GM06990 (cell line): ENCODE data around the gene TXNRD3.

Source experiments
- DNase-seq: peaks from one replicate; pipeline ENCODE4 v3.0.0-alpha.2; 2011; ENCODE audit not compliant: insufficient read length; ENCODE audit errors: extremely low read depth
- H3K27me3 ChIP-seq: replicated peaks from 2 replicates; pipeline ENCODE4 v1.6.0; 2011; ENCODE audit warnings: low read length; ENCODE audit not compliant: control insufficient read depth, insufficient read depth
- H3K36me3 ChIP-seq: 2 replicates; pipeline ENCODE4 v1.5.1; 2011; ENCODE audit warnings: low read length; ENCODE audit not compliant: control insufficient read depth, insufficient read depth
- H3K4me3 ChIP-seq: replicated peaks from 2 replicates; pipeline ENCODE4 v1.5.1; 2011; ENCODE audit warnings: low read depth, mild to moderate bottlenecking, control low read depth, low read length
- TF ChIP-seq, protein P1 (sequence below): IDR thresholded peaks from 2 replicates; pipeline ENCODE4 v1.5.1; 2011; ENCODE audit warnings: low read length, control low read depth, mild to moderate bottlenecking, inconsistent platforms; ENCODE audit not compliant: insufficient read depth, poor library complexity, severe bottlenecking

Gene TXNRD3

DNA sequence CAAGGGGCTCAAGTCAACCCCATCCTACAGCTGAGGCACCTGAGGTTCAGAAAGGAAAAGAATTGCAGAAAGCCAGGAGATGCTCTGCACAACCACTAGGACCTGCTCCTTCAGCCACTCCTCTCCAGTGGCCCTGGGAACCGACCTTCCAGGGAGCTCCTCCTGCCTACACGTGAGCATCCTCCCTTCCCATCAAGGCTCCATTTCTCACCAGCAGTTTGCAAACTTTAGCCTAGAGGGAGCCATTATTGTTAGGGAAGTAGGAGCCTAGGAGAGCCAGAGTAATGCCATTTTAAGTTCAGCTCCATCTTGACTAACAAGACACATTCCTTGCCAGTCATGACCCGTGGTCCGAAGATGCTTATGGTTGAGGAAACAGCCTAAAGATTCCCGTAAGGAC is 37.9 kb upstream of the TXNRD3 start:
- no peak for DNase-seq
- no peaks in the 10 kb centered on the region; the same call in 1 of the 2 replicates for H3K27me3 ChIP-seq
- TF ChIP-seq, protein P1, sequence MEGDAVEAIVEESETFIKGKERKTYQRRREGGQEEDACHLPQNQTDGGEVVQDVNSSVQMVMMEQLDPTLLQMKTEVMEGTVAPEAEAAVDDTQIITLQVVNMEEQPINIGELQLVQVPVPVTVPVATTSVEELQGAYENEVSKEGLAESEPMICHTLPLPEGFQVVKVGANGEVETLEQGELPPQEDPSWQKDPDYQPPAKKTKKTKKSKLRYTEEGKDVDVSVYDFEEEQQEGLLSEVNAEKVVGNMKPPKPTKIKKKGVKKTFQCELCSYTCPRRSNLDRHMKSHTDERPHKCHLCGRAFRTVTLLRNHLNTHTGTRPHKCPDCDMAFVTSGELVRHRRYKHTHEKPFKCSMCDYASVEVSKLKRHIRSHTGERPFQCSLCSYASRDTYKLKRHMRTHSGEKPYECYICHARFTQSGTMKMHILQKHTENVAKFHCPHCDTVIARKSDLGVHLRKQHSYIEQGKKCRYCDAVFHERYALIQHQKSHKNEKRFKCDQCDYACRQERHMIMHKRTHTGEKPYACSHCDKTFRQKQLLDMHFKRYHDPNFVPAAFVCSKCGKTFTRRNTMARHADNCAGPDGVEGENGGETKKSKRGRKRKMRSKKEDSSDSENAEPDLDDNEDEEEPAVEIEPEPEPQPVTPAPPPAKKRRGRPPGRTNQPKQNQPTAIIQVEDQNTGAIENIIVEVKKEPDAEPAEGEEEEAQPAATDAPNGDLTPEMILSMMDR, result no peak
- no peaks in the 10 kb centered on the region for H3K36me3 ChIP-seq
- no peak overlapping the region for H3K4me3 ChIP-seq

DNA sequence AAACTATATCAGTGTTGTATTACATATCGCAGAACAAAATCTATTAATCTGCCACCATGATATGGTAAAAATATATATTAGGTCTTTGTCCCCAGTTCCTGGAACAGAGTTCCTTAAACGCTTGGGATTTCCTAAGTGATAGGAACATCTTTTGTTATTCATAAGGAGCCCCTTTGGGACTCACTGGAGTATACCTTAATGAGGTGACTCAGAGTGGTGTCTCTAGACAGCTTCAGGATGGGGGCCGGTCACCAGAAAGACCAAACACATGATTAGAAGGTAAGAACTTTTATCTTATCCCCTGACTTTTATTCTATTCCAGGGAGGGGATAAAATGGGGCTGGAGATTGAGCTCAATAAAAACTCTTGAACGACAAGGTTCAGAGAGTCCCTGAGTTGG is 36.8 kb upstream of the TXNRD3 start:
- TF ChIP-seq, protein P1, result no peak
- Histone ChIP-seq H3K36me3 (no peaks in the 10 kb centered on the region), H3K4me3 (no peak overlapping the region), H3K27me3 (no peaks in the 10 kb centered on the region; the same call in 1 of the 2 replicates)
- DNase-seq, result no peak

DNA sequence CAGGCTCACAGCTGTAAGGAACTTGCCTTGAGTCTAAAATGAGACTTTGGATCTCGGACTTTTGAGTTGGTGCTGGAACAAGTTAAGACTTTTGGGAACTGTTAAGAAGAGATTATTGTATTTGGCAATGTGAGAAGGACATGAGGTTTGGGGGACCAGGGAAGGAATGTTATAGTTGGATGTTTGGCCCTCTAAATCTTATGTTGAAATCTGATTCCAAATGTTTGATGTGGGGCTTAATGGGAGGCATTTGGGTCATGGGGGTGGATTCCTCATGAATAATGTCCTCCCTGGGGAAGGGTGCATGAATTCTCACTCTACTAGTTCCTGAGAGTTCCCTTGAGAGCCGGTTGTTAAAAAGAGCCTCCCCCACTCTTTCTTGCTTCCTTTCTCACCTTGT is 30.6 kb upstream of the TXNRD3 start:
- DNase-seq, result no peak
- Histone ChIP-seq H3K4me3 (no peak overlapping the region), H3K36me3 (no peaks in the 10 kb centered on the region), H3K27me3 (no peaks in the 10 kb centered on the region; the same call in 1 of the 2 replicates)
- TF ChIP-seq, protein P1, result no peak

DNA sequence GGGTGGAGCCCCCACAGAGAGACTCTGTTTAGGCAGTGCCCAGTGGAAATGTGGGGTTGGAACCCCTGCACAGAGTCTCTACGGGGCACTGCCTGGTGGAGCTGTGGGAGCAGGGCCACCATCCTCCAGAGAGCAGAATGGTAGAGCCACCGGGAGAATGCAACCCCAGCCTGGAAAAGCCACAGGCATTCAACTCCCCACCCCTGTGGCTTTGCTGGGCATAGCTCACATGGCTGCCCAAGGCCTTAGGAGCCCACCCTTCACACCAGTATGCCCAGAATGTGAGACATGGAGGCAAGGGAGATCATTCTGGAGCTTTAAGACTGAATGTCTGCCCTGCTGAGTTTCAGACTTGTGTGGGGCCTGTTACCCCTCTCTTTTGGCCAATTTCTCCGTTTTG is 30.1 kb upstream of the TXNRD3 start:
- DNase-seq, result no peak
- no peak overlapping the region for H3K4me3 ChIP-seq
- no peaks in the 10 kb centered on the region for H3K36me3 ChIP-seq
- H3K27me3 ChIP-seq, result no peaks in the 10 kb centered on the region; the same call in 1 of the 2 replicates
- TF ChIP-seq, protein P1, result no peak

DNA sequence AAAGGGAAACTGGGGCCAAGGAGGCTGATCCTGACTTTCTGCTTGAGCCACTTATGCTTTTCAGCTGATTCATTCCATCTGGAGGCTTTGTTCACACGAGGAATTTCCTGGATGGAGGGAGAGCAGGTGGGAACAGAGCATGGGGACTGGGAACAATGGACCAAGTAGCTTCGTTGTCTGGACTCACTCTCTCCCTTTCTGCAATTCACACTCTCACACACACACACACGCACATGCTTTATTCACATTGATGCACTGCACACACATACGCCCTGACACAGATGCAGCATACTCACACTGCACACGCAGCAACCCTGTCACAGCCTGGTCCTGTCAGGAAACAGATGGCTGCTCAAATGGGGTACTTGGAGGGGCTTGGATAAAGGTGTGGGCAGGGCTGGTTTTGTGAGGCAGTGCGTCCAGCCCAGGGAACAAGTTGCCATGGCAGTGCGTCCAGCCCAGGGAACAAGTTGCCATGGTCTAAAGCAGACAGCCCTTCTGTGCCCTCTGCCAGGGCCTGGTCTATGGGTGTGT is 29.4 kb upstream of the TXNRD3 start:
- Histone ChIP-seq H3K27me3 (no peaks in the 10 kb centered on the region; the same call in 1 of the 2 replicates), H3K4me3 (no peak overlapping the region), H3K36me3 (no peaks in the 10 kb centered on the region)
- TF ChIP-seq, protein P1, result no peak
- DNase-seq, result no peak

DNA sequence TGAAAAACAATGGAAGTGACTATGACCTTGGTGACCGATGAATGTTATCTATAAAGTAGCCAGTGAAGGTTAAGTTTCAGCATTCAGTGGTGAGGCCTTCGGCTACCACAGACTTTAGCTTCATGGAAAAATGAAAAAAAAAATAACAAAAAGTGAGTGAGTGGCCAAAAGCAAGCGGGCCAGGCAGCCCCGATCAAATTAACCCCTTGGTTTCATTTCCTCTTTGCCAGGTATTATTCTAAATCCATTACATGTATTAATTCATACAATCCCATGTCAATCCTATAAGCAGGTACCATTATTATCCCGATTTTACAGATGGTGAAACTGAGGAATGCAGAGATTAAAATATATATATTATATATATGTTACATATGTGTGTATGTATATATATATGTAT is 28.1 kb upstream of the TXNRD3 start:
- Histone ChIP-seq H3K4me3 (no peak overlapping the region), H3K27me3 (no peaks in the 10 kb centered on the region; the same call in 1 of the 2 replicates), H3K36me3 (no peaks in the 10 kb centered on the region)
- no peak for DNase-seq
- TF ChIP-seq, protein P1, result no peak
